H54 (cell line): ENCODE results near the gene PRRC2C.
"Not testable (repeated sequence)": the region's sequence is repeated elsewhere in the genome, so short reads cannot be mapped to it uniquely, and the experiment has no call there.

Experiments
- DNase-seq: peaks from one replicate; pipeline ENCODE4 v3.0.0; 2011; ENCODE audit warnings: low spot score, mixed read lengths; ENCODE audit not compliant: insufficient read length
- FAIRE-seq: peaks from 3 replicates; lab custom pipeline; 2011; peaks lifted over from hg19 to GRCh38; lab: Jason Lieb, UNC
- POLR2A ChIP-seq: IDR thresholded peaks from 2 replicates; pipeline ENCODE4 v1.6.1; 2011; ENCODE audit warnings: low read depth, mild to moderate bottlenecking, low read length

PRRC2C gene

GRCh38 chr1:171515741-171516140 is 30.4 kb downstream of the PRRC2C start:
- DNase-seq (no peak), FAIRE-seq (no peak)
- TF ChIP-seq POLR2A, result no peak

- no peak for TF ChIP-seq POLR2A
- FAIRE-seq, result no peak
Observed at GRCh38 chr1:171521567-171521966, 36.2 kb downstream of the PRRC2C start.

GRCh38 chr1:171530676-171531075 is 45.3 kb downstream of the PRRC2C start:
- DNase-seq (no peak), FAIRE-seq (no peak)
- TF ChIP-seq POLR2A, result no peak

More at GRCh38 chr1:171521567-171521966, 36.2 kb downstream of the PRRC2C start:
- DNase-seq, result no peak

GRCh38 chr1:171532520-171532919 is 47.2 kb downstream of the PRRC2C start:
- TF ChIP-seq POLR2A, result no peak
- DNase-seq (no peak), FAIRE-seq (no peak)

GRCh38 chr1:171545523-171545922 is 60.2 kb downstream of the PRRC2C start:
- FAIRE-seq, result no peak
- TF ChIP-seq POLR2A, result no peak
- DNase-seq, result no peak

- FAIRE-seq (no peak), DNase-seq (no peak)
- no peak for TF ChIP-seq POLR2A
Observed at GRCh38 chr1:171550050-171550449, 64.7 kb downstream of the PRRC2C start.

GRCh38 chr1:171550598-171551100 is 65.3 kb downstream of the PRRC2C start:
- DNase-seq, FAIRE-seq: not testable (repeated sequence)

- not testable (repeated sequence) for DNase-seq, FAIRE-seq
Observed at GRCh38 chr1:171553960-171554359, 68.6 kb downstream of the PRRC2C start.

- DNase-seq (no peak), FAIRE-seq (peak; percentile 72)
- TF ChIP-seq POLR2A, result no peak
Observed at GRCh38 chr1:171563675-171564074, 78.3 kb downstream of the PRRC2C start.

- FAIRE-seq (peak; percentile 23), DNase-seq (no peak)
- no peak for TF ChIP-seq POLR2A
Observed at GRCh38 chr1:171566467-171566866, 81.1 kb downstream of the PRRC2C start.

GRCh38 chr1:171570295-171570694 is 85.0 kb downstream of the PRRC2C start:
- FAIRE-seq, result no peak

GRCh38 chr1:171576144-171576543 is 90.8 kb downstream of the PRRC2C start:
- TF ChIP-seq POLR2A, result no peak
- DNase-seq (no peak), FAIRE-seq (no peak)

More at GRCh38 chr1:171570295-171570694, 85.0 kb downstream of the PRRC2C start:
- TF ChIP-seq POLR2A, result no peak
- DNase-seq, result no peak

- FAIRE-seq, result no peak
- TF ChIP-seq POLR2A, result no peak
- no peak for DNase-seq
Observed at GRCh38 chr1:171581226-171581625, 95.9 kb downstream of the PRRC2C start.

- FAIRE-seq (no peak), DNase-seq (no peak)
- TF ChIP-seq POLR2A, result no peak
Observed at GRCh38 chr1:171581766-171582165, 96.4 kb downstream of the PRRC2C start.

- DNase-seq (no peak), FAIRE-seq (no peak)
- no peak for TF ChIP-seq POLR2A
Observed at GRCh38 chr1:171582589-171582988, 97.3 kb downstream of the PRRC2C start.
